ENCODE data around the gene FBXO33. TPM values are rescaled to one million over a fixed set of nuclear protein-coding genes. Genes with fewer than 3 reads are reported as not detected.

FBXO33 gene
- total RNA-seq, 4 donors from 2014 or later = 9.1 to 21.9 (median 12.8) TPM

- TF ChIP-seq EP300 (IDR thresholded peaks at IDR 0.05) = no peak
- no peak for TF ChIP-seq POLR2A (IDR thresholded peaks at IDR 0.05; ENCODE audit: low read depth)
- TF ChIP-seq, protein P1, sequence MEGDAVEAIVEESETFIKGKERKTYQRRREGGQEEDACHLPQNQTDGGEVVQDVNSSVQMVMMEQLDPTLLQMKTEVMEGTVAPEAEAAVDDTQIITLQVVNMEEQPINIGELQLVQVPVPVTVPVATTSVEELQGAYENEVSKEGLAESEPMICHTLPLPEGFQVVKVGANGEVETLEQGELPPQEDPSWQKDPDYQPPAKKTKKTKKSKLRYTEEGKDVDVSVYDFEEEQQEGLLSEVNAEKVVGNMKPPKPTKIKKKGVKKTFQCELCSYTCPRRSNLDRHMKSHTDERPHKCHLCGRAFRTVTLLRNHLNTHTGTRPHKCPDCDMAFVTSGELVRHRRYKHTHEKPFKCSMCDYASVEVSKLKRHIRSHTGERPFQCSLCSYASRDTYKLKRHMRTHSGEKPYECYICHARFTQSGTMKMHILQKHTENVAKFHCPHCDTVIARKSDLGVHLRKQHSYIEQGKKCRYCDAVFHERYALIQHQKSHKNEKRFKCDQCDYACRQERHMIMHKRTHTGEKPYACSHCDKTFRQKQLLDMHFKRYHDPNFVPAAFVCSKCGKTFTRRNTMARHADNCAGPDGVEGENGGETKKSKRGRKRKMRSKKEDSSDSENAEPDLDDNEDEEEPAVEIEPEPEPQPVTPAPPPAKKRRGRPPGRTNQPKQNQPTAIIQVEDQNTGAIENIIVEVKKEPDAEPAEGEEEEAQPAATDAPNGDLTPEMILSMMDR (IDR thresholded peaks at IDR 0.05) = no peak
- no peak for TF ChIP-seq POLR2AphosphoS5 (IDR thresholded peaks at IDR 0.05)
- Histone ChIP-seq H3K36me3 (no peaks in the 10 kb centered on the region), H3K9me3 (peaks cover 0 to 11% (median 5%) of the 10 kb centered on the region in 4 donors), H3K27ac (replicated peaks in 1 of 4) (no peak overlapping the region), H3K4me3 (no peak overlapping the region), H3K27me3 (no peaks in the 10 kb centered on the region), H3K4me1 (peaks cover 0 to 6% (median 0%) of the 10 kb centered on the region in 4 donors)
- DNase-seq (ENCODE audit: extremely low spot score) = no peak
- intact Hi-C loops (cut with DNase I) = no loop called here
- 100% methylated on average over 1 of the region's 1 CpG for WGBS
Measured at GRCh38 chr14:39416072-39416471, 16.2 kb downstream of the FBXO33 start.

DNA sequence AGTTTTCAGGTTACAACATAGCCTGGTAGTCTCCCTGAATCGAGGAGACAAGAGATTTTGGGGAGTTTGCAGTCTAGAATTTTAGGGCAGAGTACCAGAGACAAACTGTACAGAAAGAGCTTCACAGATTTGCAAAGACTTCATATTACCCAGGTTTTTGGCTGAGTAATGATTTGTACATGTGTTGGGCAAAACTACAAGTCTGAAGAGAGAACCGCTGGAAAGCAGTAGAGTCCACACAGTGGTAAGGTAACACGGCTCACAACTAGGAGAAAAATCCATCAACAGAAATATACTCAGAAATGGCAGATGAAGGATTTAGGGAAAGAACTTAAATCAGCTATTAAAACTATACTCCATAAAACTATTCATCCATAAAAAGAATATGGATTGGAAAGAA lies 25.7 kb downstream of the FBXO33 start:
- H3K27ac ChIP-seq (replicated peaks in 1 of 4) = no peak overlapping the region
- no peaks in the 10 kb centered on the region for H3K27me3 ChIP-seq
- 71% methylated on average over 3 of the region's 3 CpGs for WGBS
- intact Hi-C loops (cut with DNase I) = no loop called here
- DNase-seq (ENCODE audit: extremely low spot score) = no peak
- no peak for TF ChIP-seq POLR2AphosphoS5 (IDR thresholded peaks at IDR 0.05)
- TF ChIP-seq EP300 (IDR thresholded peaks at IDR 0.05) = no peak
- TF ChIP-seq POLR2A (IDR thresholded peaks at IDR 0.05; ENCODE audit: low read depth) = no peak
- H3K4me3 ChIP-seq = no peak overlapping the region
- peaks cover 0 to under 1% (median under 1%) of the 10 kb centered on the region in 4 donors for H3K36me3 ChIP-seq
- no peaks in the 10 kb centered on the region for H3K9me3 ChIP-seq
- peaks cover 0 to 5% (median 0%) of the 10 kb centered on the region in 4 donors for H3K4me1 ChIP-seq

DNA sequence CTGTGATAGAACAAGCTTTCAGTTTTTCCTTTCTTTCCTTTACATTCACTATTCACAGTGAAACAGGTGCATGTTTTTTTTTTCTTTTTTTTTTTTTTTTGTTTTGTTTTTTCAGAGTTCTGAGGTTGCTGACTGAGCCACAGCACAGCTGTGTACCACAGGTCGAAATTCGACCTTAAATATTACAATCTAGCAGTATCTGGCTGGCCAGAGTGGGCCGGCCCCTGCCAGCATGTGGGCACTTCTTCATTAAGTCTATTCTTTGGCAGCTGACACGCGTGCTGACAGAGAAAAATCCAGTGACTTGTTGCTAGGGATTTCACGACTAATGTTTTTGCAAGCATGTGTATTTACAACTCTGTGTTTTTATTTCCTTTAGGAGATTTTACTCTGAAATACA lies 33.9 kb downstream of the FBXO33 start:
- H3K9me3 ChIP-seq = no peaks in the 10 kb centered on the region
- TF ChIP-seq EP300 (IDR thresholded peaks at IDR 0.05) = no peak
- TF ChIP-seq POLR2AphosphoS5 (IDR thresholded peaks at IDR 0.05) = no peak
- TF ChIP-seq, protein P1 (IDR thresholded peaks at IDR 0.05) = no peak
- TF ChIP-seq POLR2A (IDR thresholded peaks at IDR 0.05; ENCODE audit: low read depth) = no peak
- no peak overlapping the region for H3K4me3 ChIP-seq
- WGBS = 82% methylated on average over 6 of the region's 6 CpGs
- intact Hi-C loops (cut with DNase I) = no loop called here
- peaks cover 0 to 3% (median 0%) of the 10 kb centered on the region in 4 donors for H3K4me1 ChIP-seq
- H3K27ac ChIP-seq (replicated peaks in 1 of 4) = no peak overlapping the region
- peaks cover 13 to 52% (median 42%) of the 10 kb centered on the region in 4 donors for H3K36me3 ChIP-seq
- no peak for DNase-seq (ENCODE audit: extremely low spot score)
- H3K27me3 ChIP-seq = no peaks in the 10 kb centered on the region

DNA sequence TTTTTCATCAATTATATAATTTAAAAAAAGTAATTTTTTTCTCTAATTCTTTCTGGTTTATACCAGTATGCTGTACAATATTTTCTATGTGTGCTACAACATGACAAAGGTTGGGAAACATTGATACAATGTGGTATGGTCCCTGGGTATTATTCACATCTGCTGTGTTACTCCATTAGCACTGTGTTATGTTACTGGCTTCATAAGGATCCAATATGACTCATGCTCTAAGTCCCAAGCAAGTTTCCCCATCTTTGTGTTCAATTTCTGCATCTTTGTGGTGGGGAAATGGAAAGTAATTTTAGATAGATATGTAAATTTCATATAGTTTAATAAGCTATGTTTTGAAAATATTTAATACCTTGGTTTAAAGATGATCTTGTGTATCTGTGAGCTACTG lies 35.8 kb downstream of the FBXO33 start:
- no peak overlapping the region for H3K4me3 ChIP-seq
- peaks cover 13 to 53% (median 40%) of the 10 kb centered on the region in 4 donors for H3K36me3 ChIP-seq
- no peak for DNase-seq (ENCODE audit: extremely low spot score)
- no peak overlapping the region for H3K27ac ChIP-seq (replicated peaks in 1 of 4)
- H3K27me3 ChIP-seq = no peaks in the 10 kb centered on the region
- intact Hi-C loops (cut with DNase I) = no loop called here
- TF ChIP-seq, protein P1 (IDR thresholded peaks at IDR 0.05) = no peak
- TF ChIP-seq EP300 (IDR thresholded peaks at IDR 0.05) = no peak
- no peak for TF ChIP-seq POLR2A (IDR thresholded peaks at IDR 0.05; ENCODE audit: low read depth)
- no peak for TF ChIP-seq POLR2AphosphoS5 (IDR thresholded peaks at IDR 0.05)
- no peaks in the 10 kb centered on the region for H3K9me3 ChIP-seq
- peaks cover 0 to 3% (median 0%) of the 10 kb centered on the region in 4 donors for H3K4me1 ChIP-seq

- no peak for TF ChIP-seq EP300 (IDR thresholded peaks at IDR 0.05)
- TF ChIP-seq, protein P1 (IDR thresholded peaks at IDR 0.05) = no peak
- no peak for TF ChIP-seq POLR2A (IDR thresholded peaks at IDR 0.05; ENCODE audit: low read depth)
- no peak for TF ChIP-seq POLR2AphosphoS5 (IDR thresholded peaks at IDR 0.05)
- no peak overlapping the region for H3K27ac ChIP-seq (replicated peaks in 1 of 4)
- 86% methylated on average over 4 of the region's 4 CpGs for WGBS
- no peaks in the 10 kb centered on the region for H3K9me3 ChIP-seq
- H3K36me3 ChIP-seq = peaks cover 13 to 46% (median 34%) of the 10 kb centered on the region in 4 donors
- no peak overlapping the region for H3K4me3 ChIP-seq
- intact Hi-C loops (cut with DNase I) = no loop called here
- DNase-seq (ENCODE audit: extremely low spot score) = no peak
- peaks cover 0 to 3% (median 0%) of the 10 kb centered on the region in 4 donors for H3K4me1 ChIP-seq
- H3K27me3 ChIP-seq = no peaks in the 10 kb centered on the region
Measured at GRCh38 chr14:39395555-39396254, 36.5 kb downstream of the FBXO33 start.
